Measurements from ENCODE around the gene MTAP.

MTAP gene

DNA sequence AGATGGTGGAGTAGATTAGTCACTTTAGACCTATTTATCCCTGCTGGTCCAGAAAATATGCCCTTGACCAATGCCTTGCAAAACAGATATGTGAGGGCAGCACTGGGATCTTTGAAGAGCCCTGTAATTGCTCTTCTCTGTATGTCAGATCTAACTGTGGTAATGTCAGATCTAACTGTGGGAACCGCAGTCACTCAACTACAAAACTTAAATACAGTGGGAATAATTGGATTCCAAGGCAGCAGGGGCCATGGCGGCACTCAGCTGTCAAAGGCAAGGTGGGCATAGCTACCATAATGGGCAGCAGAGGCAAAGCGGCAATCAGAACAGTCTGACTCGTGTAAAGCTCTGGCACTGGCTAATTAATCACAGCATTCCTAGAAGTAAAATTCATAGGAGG is 46.2 kb downstream of the MTAP start:
- H3K4me3 ChIP-seq (ENCODE audit: insufficient read length, low read depth), result no peak overlapping the region
- H3K4me1 ChIP-seq (ENCODE audit: insufficient read depth, insufficient read length), result no peaks in the 10 kb centered on the region
- TF ChIP-seq YY1 (IDR thresholded peaks at IDR 0.05; ENCODE audit: insufficient read depth, insufficient read length) (no peak), ZNF274 (IDR thresholded peaks at IDR 0.05; ENCODE audit: low read depth, low read length) (no peak)
- no peak overlapping the region for H3K9ac ChIP-seq (ENCODE audit: insufficient read length, low read depth)
- no peaks in the 10 kb centered on the region for H3K27me3 ChIP-seq (ENCODE audit: insufficient read depth, insufficient read length)
- H3K36me3 ChIP-seq (ENCODE audit: insufficient read depth, insufficient read length, low read length), result peaks cover 59% of the 10 kb centered on the region
- DNase-seq (ENCODE audit: low read depth, low spot score), result no peak
- peaks cover 38% of the 10 kb centered on the region for H3K9me3 ChIP-seq (ENCODE audit: insufficient read depth, low read length)

DNA sequence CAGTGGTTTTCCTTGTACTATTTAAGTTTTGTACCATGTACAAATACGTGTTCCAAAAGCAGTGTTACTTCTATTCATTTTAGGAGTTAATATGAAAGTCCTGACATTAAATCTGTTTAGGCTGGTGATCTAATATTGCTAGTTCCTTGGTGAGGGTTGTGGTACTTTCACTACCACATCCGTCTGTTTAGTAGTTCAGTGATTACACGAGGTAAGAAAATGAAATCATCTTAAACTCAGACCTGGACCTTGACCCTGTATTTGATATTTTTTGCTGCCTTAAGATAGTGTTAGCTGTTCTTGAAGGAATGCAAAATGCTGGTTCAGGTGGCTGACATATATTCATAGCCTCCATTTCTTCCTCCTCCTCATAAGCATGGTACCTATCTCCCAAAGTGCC is 50.3 kb downstream of the MTAP start:
- TF ChIP-seq SUZ12 (IDR thresholded peaks at IDR 0.05; ENCODE audit: extremely low read depth, insufficient read depth, insufficient read length) (no peak), ZNF274 (IDR thresholded peaks at IDR 0.05; ENCODE audit: low read depth, low read length) (no peak), YY1 (IDR thresholded peaks at IDR 0.05; ENCODE audit: insufficient read depth, insufficient read length) (no peak)
- no peak for DNase-seq (ENCODE audit: low read depth, low spot score)
- Histone ChIP-seq H3K9ac (ENCODE audit: insufficient read length, low read depth) (no peak overlapping the region), H3K4me3 (ENCODE audit: insufficient read length, low read depth) (no peak overlapping the region), H3K9me3 (ENCODE audit: insufficient read depth, low read length) (peaks cover 13% of the 10 kb centered on the region; the same call in 1 of the 2 replicates), H3K27me3 (ENCODE audit: insufficient read depth, insufficient read length) (no peaks in the 10 kb centered on the region), H3K4me1 (ENCODE audit: insufficient read depth, insufficient read length) (no peaks in the 10 kb centered on the region), H3K36me3 (ENCODE audit: insufficient read depth, insufficient read length, low read length) (peaks cover 69% of the 10 kb centered on the region)

- H3K36me3 ChIP-seq (ENCODE audit: insufficient read depth, insufficient read length, low read length), result peaks cover 70% of the 10 kb centered on the region
- no peak overlapping the region for H3K9ac ChIP-seq (ENCODE audit: insufficient read length, low read depth)
- TF ChIP-seq ZNF274 (IDR thresholded peaks at IDR 0.05; ENCODE audit: low read depth, low read length) (no peak), SUZ12 (IDR thresholded peaks at IDR 0.05; ENCODE audit: extremely low read depth, insufficient read depth, insufficient read length) (no peak)
- H3K9me3 ChIP-seq (ENCODE audit: insufficient read depth, low read length), result peaks cover 6% of the 10 kb centered on the region; the same call in 1 of the 2 replicates
- H3K4me1 ChIP-seq (ENCODE audit: insufficient read depth, insufficient read length), result no peaks in the 10 kb centered on the region
- no peak overlapping the region for H3K4me3 ChIP-seq (ENCODE audit: insufficient read length, low read depth)
- no peak for DNase-seq (ENCODE audit: low read depth, low spot score)
- H3K27me3 ChIP-seq (ENCODE audit: insufficient read depth, insufficient read length), result no peaks in the 10 kb centered on the region
Measured at GRCh38 chr9:21853414-21853813, 51.0 kb downstream of the MTAP start.

DNA sequence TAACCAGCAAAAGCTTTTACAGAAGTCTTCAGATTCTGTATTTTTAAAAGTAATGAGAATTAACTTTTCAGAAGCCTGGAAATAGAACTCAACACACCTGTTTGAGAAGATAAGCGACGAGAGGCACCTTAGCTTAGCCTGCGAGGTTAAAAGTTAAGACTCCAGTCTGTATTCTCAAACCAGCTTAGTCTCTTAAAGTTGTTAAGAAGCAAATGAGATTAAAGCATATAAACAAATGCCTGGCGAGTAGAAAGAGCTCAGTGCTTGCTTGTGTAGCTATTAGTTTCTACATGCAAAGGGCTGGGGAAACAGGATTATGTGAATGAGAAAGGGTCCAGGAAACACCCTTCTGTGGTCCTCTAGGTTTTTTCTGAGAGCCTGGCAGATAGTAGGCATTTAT is 51.7 kb downstream of the MTAP start:
- H3K9me3 ChIP-seq (ENCODE audit: insufficient read depth, low read length), result no peaks in the 10 kb centered on the region

DNA sequence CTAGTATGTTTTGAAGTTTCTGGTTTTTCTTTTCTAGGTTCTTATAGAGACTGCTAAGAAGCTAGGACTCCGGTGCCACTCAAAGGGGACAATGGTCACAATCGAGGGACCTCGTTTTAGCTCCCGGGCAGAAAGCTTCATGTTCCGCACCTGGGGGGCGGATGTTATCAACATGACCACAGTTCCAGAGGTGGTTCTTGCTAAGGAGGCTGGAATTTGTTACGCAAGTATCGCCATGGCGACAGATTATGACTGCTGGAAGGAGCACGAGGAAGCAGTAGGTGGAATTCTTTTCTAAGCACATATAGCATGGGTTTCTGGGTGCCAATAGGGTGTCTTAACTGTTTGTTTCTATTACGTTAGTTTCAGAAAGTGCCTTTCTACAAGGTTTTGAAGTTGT is 52.2 kb downstream of the MTAP start:
- peaks cover 72% of the 10 kb centered on the region for H3K36me3 ChIP-seq (ENCODE audit: insufficient read depth, insufficient read length, low read length)

More for the DNA sequence above, 51.7 kb downstream of the MTAP start:
- H3K4me3 ChIP-seq (ENCODE audit: insufficient read length, low read depth), result no peak overlapping the region
- no peaks in the 10 kb centered on the region for H3K27me3 ChIP-seq (ENCODE audit: insufficient read depth, insufficient read length)
- H3K36me3 ChIP-seq (ENCODE audit: insufficient read depth, insufficient read length, low read length), result peaks cover 72% of the 10 kb centered on the region
- TF ChIP-seq ZNF274 (IDR thresholded peaks at IDR 0.05; ENCODE audit: low read depth, low read length), result no peak
- TF ChIP-seq YY1 (IDR thresholded peaks at IDR 0.05; ENCODE audit: insufficient read depth, insufficient read length), result no peak
- no peak for TF ChIP-seq SUZ12 (IDR thresholded peaks at IDR 0.05; ENCODE audit: extremely low read depth, insufficient read depth, insufficient read length)
- DNase-seq (ENCODE audit: low read depth, low spot score), result no peak
- no peaks in the 10 kb centered on the region for H3K4me1 ChIP-seq (ENCODE audit: insufficient read depth, insufficient read length)
- H3K9ac ChIP-seq (ENCODE audit: insufficient read length, low read depth), result no peak overlapping the region

DNA sequence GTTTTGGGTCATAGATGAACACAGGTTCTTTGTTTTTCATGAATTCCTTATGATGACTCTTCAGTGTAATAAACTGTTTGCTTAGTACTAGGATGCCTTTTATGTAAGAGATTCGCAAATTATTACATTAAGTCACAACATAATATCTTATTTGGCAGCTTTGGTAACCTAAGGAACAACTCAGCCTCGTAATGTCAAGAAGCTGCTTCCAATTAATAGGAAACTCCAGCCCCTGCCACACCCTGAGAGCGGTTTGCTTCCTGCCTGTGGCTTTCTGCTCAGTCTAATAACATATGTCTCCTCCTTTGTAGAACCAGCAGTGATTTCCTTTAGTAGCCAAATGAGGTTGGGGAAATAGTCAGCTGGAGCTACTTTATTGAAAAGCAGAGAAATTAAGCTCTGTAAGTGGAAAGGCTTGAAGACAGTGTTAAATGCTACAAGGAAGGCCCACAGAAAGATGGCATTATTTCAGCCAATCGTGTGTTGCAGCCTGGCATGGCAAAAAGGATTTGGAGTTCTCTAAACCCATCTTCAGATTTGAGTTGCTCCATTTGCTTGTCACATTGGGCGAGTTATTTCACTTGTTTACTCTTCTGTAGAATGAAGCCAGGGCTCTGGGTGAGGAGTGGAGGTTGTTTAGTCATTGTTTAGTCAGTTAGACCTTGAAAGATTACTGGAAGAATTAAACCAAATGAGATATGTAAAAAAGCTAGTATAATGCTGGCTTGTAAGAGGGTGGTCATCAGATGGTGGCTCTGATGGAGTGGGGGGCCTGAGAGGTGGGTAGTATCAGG is 54.1 kb downstream of the MTAP start:
- H3K4me1 ChIP-seq (ENCODE audit: insufficient read depth, insufficient read length), result no peaks in the 10 kb centered on the region
- no peak for DNase-seq (ENCODE audit: low read depth, low spot score)
- H3K4me3 ChIP-seq (ENCODE audit: insufficient read length, low read depth), result no peak overlapping the region
- H3K9ac ChIP-seq (ENCODE audit: insufficient read length, low read depth), result no peak overlapping the region
- no peaks in the 10 kb centered on the region for H3K9me3 ChIP-seq (ENCODE audit: insufficient read depth, low read length)
- peaks cover 80% of the 10 kb centered on the region for H3K36me3 ChIP-seq (ENCODE audit: insufficient read depth, insufficient read length, low read length)
- TF ChIP-seq SUZ12 (IDR thresholded peaks at IDR 0.05; ENCODE audit: extremely low read depth, insufficient read depth, insufficient read length), result no peak
- TF ChIP-seq ZNF274 (IDR thresholded peaks at IDR 0.05; ENCODE audit: low read depth, low read length), result no peak
- no peak for TF ChIP-seq YY1 (IDR thresholded peaks at IDR 0.05; ENCODE audit: insufficient read depth, insufficient read length)
- no peaks in the 10 kb centered on the region for H3K27me3 ChIP-seq (ENCODE audit: insufficient read depth, insufficient read length)

More for the DNA sequence above, 52.2 kb downstream of the MTAP start:
- Histone ChIP-seq H3K4me3 (ENCODE audit: insufficient read length, low read depth) (no peak overlapping the region), H3K9me3 (ENCODE audit: insufficient read depth, low read length) (no peaks in the 10 kb centered on the region), H3K4me1 (ENCODE audit: insufficient read depth, insufficient read length) (no peaks in the 10 kb centered on the region), H3K9ac (ENCODE audit: insufficient read length, low read depth) (no peak overlapping the region), H3K27me3 (ENCODE audit: insufficient read depth, insufficient read length) (no peaks in the 10 kb centered on the region)
- DNase-seq (ENCODE audit: low read depth, low spot score), result no peak
- no peak for TF ChIP-seq ZNF274 (IDR thresholded peaks at IDR 0.05; ENCODE audit: low read depth, low read length)

DNA sequence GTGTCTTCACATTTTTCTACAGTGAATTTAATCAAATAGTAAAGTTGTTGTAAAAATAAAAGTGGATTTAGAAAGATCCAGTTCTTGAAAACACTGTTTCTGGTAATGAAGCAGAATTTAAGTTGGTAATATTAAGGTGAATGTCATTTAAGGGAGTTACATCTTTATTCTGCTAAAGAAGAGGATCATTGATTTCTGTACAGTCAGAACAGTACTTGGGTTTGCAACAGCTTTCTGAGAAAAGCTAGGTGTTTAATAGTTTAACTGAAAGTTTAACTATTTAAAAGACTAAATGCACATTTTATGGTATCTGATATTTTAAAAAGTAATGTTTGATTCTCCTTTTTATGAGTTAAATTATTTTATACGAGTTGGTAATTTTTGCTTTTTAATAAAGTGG is 60.4 kb downstream of the MTAP start:
- TF ChIP-seq ZNF274 (IDR thresholded peaks at IDR 0.05; ENCODE audit: low read depth, low read length), result no peak
- no peak for TF ChIP-seq YY1 (IDR thresholded peaks at IDR 0.05; ENCODE audit: insufficient read depth, insufficient read length)
- no peak for TF ChIP-seq SUZ12 (IDR thresholded peaks at IDR 0.05; ENCODE audit: extremely low read depth, insufficient read depth, insufficient read length)

More for the DNA sequence above, 60.4 kb downstream of the MTAP start:
- no peaks in the 10 kb centered on the region for H3K4me1 ChIP-seq (ENCODE audit: insufficient read depth, insufficient read length)
- no peak overlapping the region for H3K4me3 ChIP-seq (ENCODE audit: insufficient read length, low read depth)
- DNase-seq (ENCODE audit: low read depth, low spot score), result no peak
- no peak overlapping the region for H3K9ac ChIP-seq (ENCODE audit: insufficient read length, low read depth)
- peaks cover 82% of the 10 kb centered on the region for H3K36me3 ChIP-seq (ENCODE audit: insufficient read depth, insufficient read length, low read length)
- H3K27me3 ChIP-seq (ENCODE audit: insufficient read depth, insufficient read length), result no peaks in the 10 kb centered on the region
- H3K9me3 ChIP-seq (ENCODE audit: insufficient read depth, low read length), result peaks cover 6% of the 10 kb centered on the region; the same call in 1 of the 2 replicates
